Hematopoietic multipotent progenitor cell treated with erythropoietin and hydrocortisone succinate and interleukin-3 and kit ligand, for 15 days (in vitro differentiated cells): ENCODE measurements around the gene ARHGEF18.
"Not testable (repeated sequence)": the region's sequence is repeated elsewhere in the genome, so short reads cannot be mapped to it uniquely, and the experiment has no call there.

ENCODE experiments used
- DNase-seq: peaks from one replicate; pipeline ENCODE4 v3.0.0-alpha.2; 2015; ENCODE audit warnings: low spot score

ARHGEF18 gene

DNA sequence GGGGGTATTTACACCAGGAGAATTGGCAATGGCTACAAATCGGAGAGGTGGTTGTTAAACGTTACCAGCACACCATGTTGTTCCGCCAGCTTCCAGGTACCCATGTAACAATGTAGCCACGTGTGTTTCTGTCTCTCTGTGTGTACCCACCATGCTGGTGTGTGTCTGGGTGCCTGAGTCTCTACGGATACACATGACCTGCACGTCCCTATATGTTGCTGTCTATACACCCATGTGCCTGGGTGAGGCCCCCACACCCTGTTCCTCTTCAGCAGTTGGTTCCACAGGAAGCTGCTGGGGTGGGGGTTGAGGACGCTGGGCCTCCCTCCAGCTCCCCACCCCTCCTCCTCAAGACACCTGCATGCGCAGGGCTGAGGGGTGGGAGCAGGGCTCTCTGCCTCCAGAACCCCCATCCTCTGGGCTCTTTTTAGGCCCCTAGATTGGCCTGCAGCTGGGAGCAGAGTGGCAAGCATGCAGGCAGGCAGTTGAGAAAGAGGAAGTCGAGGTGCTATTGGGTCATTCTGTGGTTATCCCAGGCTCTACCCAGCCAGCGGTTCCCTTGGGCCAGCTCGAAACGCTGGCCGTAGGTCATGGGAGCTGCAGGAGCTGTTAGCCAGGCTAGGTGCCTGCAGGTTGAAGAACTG lies at the start of gene ARHGEF18:
ARHGEF18 (plus strand) TSS at position 351 of the 644 bp plus-strand sequence. CDS start 13,954 bp downstream, outside the sequence.
- no peak for DNase-seq

DNA sequence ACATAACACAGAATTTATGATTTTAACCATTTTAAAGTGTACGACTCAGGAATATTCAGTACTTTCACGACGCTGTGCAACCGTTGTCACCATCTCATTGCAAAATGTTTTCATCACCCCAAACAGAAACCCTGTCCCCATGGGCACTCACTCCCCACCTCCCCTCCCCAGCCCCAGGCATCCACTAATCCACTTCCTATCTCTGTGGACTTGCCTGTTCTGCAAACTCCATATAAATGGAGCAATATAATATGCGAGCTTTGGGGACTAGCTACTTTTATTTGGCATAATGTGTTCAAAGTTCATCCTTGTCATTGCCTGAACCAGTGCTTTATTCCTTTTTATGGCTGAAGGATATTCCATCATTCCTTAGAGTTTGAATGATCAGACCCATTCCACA lies 47.2 kb upstream of the ARHGEF18 start:
- no peak for DNase-seq

DNA sequence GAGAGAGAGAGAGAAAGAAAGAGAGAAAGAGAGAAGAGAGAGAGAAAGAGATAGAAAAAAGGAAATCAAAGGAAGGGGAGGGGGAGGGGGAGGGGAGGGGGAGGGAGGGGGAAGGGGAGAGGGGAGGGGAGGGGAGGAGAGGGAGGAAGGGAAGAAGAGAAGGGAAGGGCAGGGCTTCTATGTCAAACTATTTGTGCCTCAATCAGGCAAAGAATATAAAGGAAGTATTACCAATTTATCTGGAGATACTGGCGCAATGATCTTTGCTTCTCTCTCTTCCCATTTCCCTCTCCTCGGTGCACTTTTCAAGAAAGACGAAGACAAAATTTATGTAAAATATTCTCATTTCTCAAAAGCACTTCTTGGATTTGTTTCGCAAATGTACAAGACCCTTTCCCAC lies 45.3 kb upstream of the ARHGEF18 start:
- no peak for DNase-seq

DNA sequence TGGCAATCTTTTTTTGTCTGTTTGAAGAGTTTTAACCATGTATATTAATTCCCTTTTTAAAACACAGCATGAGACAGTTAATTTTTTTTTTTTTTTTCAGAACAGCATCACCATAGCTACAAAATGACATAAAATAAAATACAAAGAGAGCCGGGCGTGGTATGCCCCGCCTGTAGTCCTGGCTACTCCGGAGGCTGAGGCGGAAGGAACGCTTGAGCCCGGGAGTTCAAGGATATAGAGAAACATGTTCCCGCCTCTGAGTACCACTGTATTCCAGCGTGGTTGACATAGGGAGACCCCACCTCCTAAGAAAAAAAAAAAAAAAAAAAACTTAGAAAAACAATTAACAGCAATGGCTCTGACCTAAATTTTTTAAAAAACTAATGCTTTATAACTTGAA lies 44.5 kb upstream of the ARHGEF18 start:
- DNase-seq = no peak

DNA sequence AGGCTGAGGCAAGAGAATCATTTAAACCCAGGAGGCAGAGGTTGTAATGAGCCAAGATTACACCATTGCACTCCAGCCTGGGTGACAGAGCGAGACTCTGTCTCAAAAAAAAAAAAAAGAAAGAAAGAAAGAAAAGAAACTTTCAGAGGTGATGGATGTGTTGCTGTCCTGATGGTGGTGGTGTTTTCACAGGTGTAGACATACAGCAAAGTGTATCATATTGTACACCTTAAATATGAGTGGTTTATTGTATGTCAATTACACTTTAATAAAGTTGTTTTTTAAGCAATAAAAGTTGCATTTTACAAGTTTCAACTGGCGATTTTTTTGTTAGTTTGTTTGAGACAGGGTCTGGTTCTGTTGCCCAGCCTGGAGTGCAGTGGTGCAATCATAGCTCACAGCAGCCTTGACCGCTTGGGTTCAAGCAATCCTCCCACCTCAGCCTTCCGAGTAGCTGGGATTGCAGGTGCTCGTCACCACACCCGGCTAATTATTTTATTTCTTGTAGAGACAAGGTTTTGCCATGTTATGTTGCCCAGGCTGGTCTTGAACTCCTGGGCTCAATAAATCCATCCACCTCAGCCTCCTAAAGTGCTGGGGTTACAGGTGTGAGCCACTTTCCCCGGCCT lies 41.0 kb upstream of the ARHGEF18 start:
- DNase-seq = no peak

DNA sequence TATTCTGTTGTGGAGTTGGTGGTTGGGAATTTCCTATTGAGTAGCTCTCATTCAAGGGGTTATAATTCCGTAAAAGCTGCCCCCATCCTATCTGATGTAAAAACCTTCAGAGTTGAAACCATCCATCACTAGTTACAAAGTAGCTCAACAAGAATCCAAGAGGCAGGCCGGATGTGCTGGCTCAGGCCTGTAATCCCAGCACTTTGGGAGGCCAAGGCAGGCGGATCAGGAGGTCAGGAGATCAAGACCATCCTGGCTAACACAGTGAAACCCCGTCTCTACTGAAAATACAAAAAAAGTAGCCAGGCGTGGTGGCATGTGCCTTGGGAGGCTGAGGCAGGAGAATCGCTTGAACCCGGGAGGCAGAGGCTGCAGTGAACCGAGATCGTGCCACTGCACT lies 40.4 kb upstream of the ARHGEF18 start:
- not testable (repeated sequence) for DNase-seq

DNA sequence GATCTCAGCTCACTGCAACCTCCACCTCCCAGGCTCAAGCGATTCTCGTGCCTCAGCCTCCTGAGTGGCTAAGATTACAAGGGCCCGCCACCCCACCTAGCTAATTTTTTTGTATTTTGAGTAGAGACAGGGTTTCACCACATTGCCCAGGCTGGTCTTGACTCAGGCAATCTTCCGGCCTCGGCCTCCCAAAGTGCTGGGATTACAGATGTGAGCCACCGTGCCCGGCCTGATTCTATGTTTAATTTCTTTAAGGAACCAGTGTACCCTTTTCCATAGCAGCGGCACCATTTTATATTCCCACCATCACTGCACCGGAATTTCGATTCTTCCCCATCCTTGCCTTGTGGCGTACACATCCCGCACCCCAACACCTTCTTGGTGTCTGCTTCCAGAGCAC lies 36.8 kb upstream of the ARHGEF18 start:
- DNase-seq = no peak

DNA sequence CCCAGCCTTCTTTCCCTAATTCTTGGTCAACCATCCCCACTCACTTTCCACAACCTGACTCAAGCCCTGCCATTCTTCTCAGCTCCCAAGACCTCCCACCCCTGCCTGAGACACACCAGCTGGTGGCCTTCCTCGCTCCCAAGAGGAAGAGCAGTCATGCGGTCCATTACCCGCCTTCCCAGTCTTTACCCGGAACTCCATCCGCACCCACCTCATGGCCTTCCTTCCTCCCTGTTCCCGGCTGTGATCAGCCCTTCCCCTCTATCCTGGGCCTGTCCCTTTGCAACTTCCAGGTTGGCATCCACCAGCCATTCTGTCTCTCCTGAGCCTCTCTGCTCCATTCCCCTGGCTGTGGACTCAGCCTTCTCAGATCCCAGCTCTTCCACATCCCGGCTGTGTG lies 35.9 kb upstream of the ARHGEF18 start:
- DNase-seq = no peak

DNA sequence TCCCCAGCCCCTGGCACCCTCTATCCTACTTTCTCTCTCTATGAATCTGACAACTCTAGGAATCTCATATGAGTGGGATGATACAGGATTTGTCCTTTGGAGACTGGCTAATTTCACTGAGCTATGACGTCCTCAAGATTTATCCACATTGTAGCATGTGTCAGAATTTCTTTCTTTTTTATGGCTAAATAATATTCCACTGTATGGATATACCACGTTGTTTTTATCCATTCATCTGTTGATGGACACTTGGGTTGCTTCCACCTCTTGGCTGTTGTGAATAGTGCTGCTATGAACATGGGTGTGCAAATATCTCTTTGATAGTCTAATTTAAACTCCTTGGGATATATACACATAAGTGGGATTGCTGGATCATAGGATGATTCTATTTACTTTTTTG lies 30.6 kb upstream of the ARHGEF18 start:
- no peak for DNase-seq

DNA sequence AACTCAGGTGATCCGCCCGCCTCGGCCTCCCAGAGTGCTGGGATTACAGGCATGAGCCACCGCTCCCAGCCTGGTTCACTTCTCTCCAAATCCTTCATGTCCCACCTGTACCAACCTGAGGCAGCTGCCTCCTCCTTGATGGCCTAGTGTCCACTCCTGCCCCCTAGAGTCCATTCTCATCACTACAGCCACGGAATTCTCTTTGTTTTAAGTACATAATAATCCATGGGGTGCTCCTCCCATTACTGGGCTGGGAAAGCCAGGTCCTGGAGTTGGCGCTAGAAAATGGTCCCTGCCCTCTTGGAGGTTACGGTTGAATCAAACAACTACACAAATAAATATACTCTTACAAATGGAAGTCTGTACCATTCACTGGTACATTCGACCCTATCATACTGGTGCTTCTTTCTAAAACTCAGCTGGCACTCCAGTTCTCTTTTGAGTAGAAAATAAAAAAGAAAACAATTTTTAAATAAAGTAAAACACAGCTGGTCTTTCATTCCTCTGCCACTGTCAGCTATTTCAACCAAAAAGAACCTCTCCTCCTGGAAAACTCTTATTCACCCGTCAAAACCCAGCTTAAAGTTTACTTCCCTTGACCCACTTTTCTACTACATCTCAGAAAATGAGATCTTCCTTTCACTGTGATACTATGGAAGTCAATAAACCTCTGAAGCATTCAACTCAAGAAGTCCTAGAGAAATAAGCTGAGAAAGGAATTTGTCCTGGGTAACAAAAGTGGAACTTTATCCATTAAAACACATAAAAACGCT lies 22.4 kb upstream of the ARHGEF18 start:
- DNase-seq = peak; percentile 47

DNA sequence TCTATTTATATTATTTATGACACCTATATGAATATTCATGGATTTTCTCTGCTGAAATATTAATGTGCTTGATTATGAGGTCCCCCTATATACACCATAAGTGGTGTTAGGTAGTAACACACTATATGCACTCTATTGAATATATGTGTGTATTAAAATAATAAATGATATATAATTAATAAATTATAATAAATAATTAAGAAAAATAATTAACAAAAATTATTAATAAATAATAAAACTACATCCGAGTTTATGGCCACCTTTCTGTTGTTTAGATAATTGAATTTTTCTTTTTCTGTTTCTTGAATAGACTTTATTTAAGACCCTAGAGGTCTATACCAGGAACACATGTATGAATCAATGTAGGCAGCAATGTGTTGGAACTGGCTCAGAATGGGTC lies 20.9 kb upstream of the ARHGEF18 start:
- DNase-seq = no peak

DNA sequence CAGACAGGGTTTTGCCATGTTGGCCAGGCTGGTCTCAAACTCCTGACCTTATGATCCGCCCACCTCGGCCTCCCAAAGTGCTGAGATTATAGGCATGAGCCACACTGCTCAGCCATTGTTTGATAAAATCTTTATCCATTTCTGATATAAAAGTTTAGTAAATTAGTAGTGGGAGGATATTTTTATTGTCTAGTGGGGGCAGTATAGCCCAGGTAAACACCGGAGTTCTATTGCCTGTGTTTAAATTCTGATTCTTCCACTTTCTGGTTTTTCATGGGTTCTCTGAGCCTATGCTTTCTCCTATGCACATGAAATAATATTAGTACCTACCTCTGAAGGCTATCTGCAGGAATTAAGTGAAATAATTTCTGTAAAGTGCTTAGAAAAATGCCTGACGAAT lies 20.1 kb upstream of the ARHGEF18 start:
- no peak for DNase-seq

DNA sequence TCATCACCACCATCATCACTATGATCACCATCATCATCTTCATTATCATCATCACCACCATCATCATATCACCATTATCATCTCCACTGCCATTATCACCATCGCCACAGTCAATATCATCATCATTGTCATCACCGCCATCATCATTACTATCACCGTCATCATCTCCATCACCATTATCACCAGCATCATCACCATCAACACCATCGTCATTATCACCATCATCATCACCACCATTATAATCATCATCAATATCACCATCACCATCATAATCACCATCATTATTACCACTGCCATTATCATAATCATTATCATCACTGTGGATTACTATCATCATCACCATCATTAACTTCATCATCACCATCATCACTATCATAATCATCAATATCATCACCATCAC lies 17.3 kb upstream of the ARHGEF18 start:
- DNase-seq = no peak

DNA sequence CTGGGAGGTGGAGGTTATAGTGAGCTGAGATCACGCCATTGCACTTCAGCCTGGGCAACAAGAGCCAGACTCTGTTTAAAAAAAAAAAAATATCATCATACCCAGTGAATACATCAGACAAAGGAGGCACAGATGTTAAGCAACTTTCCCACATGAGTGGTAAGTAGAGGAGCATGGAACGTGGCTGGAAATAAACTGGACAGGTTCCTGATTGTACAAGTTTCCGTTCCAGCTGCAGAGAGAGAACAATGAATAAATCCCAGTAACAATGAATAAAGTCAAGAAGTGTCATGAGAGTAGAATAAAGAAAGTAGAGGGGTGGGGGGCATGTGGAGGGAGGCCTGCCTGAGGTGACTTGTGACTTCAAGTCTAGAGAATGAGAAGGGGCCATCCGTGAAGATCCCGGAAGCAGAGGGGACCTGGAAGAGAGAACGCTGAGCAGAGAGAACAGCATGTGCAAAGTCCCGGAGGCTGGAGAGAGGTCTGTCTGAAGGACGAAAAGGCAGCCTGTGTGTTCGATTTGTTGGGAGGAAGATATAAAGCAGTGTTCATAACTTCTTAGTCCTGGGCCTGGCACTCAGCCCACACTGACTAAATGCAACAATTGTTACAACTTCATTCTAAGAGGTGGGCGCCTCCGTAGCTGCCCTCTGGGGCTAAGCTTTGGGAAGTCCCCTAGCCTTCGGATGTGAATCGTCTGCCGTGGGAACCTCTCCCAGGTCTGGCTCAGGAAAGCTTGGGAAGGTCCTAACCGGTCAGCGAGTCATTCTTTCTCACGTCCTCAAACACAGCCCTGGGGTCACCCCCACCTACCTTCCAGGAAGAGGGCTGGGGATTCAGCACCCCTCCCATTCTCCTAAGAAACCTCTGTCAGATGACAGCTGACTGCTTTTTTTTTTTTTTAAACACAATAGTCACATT lies 15.3 kb upstream of the ARHGEF18 start:
- DNase-seq = no peak

DNA sequence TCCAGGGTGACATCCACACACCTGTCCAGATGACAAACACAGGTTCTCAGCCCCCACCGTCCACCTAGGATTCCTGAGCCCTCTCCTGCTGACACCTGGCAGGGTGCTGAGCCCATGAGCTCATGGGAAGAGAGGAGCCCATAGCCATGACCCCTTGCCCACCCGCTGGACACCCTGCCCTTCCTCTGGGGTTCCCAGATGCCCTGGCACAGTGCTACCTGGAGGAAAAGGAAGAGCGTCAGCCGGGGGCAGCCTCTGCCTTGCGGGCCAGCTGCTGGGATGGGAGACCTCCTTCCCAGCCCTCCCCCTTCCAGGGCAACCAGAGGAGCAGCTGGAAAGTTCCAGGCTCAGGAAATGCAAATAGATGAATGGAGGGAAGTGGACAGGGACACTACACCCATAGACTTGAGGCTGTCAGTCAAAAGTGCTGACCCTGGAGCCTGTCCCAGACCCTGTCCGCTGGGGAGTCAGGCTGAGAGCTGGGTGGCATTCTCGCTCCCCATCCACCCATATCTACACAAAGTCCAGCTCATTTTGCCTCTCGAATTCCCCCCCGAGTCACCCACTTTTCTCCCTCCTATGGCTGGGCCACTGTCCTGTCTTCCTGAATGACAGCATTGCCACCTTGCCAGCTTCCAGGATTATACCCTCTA lies 12.3 kb upstream of the ARHGEF18 start:
- DNase-seq = no peak

DNA sequence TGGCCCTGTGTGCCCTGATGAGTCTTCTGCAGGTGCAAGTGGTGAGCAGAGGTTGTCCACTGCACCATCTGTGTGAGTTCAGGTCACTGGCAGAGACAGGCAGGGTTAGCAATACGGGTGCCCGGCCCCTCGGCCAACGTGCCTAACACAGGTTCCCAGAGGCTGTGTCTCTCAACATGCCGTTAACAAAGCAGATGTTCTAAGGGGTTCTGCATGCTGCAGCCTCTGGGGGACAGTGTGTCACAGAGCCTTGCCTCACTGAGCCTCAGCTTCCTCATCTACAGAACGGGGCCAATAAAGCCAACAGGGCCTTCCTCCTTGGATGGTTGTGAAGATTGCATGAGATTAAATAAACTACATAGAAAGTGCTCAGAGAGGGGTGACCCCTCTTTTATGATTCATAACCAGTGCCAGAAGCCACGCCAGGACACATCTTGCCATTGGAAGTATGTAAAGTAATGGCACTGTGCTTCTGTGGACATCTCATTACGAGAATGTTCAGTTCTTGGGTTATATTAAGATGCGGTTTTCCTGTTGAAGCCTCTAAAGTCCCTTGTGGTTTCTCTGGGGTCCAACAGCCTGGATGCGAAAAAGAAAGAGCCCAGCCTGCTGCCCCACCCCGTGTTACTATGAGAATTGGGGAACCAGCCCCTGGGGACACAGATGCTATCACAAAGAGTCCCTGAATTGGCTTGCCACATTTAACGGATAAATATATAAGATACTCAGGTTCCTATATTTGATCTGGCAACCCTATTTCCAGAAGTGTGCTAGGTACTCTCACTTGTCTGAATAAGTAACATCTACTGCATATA lies 11.2 kb upstream of the ARHGEF18 start:
- no peak for DNase-seq

DNA sequence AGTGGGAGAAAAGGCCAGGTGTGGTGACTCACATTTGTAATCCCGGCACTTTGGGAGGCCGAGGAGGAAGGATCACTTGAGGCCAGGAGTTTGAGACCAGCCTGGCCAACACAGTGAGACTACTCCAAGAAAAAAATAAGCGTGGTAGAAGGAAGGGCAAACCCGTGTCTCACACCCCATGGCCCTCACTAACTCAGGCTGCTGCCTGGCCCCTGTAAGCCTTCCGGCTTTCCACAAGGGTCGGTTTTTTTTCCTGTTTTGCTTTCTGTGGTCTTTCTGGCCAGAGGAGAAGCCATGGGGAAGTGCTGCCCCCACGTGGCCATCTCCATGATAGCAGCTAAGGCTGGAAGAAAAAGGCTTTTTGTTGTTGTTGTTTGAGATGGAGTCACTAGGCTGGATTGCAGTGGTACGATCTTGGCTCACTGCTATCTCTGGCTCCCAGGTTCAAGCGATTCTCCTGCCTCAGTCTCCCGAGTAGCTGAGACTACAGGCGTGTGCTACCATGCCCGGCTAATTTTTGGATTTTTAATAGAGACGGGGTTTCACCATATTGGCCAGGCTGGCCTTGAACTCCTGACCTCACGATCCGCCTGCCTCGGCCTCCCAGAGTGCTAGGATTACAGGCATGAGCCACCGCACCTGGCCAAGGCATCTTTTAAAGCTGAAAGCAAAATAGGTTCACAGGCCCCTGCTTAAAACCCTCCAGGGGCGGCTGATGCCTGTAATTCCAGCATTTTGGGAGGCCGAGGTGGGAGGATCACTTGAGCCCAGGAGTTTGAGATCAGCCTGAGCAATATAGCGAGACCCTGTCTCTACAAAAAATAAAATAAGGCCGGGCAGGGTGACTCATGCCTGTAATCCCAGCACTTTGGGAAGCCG lies 7.5 kb upstream of the ARHGEF18 start:
- DNase-seq = peak; percentile 65

DNA sequence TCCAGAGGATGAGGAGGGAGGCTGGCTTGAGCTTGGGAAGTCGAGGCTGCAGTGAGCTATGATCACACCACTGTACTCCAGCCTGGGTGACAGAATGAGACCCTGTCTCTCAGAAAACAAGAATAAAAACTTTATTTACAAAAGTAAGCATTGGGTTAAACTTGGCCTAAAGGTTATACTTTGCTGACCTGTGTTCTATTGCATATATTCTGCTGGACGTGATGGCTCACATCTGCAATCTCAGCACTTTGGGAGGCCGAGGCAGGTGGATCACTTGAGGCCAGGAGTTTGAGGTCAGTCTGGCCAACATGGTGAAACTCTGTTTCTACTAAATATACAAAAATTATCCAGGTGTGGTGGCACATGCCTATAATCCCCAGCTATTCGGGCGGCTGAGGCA lies 6.6 kb upstream of the ARHGEF18 start:
- no peak for DNase-seq

DNA sequence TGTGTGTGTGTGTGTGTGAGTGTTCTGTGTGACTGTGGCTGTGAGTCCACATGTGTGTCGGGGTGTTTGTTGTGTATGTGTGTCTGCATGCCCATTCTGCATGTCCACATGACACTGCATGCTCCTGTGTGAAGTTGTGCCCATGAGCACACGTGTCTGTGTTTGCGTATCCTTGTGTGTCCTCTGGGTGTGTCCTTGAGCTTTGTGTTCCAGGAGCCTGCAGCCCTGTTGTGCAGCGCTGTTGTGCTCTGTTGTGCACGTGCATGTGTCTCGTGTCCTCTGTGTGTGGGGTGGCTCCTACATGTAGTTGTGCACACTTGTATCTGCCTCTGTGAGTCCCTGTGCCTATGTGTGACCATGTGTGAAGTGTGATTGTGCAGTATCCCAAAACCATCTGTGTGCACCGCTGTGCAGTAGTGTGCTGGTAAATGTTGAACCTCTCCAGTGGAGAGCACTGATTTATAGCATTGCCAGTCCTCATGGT lies 2.2 kb upstream of the ARHGEF18 start:
- no peak for DNase-seq

DNA sequence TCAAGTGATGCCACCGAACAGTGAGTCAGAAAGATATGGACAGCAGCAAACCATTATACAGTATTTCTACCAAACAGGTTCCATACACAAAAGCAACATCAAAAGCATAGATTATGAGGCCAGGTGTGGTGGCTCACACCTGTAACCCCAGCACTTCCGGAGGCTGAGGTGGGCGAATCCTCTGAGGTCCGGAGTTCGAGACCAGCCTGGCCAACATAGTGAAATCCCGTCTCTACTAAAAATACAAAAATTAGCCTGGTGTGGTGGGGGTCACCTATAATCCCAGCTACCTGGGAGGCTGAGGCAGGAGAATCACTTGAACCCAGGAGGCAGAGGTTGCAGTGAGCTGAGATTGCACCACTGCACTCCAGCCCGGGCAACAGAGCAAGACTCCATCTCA lies 1.7 kb upstream of the ARHGEF18 start:
- not testable (repeated sequence) for DNase-seq
